Activated T-helper 2 cell treated with anti-CD3 and anti-CD28 coated beads, Interferon-gamma antibody, Interleukin-2, Interleukin-4, amounts not matched to agents 10 μg/mL and 5 μg/mL and 100 μg/mL, durations not matched to agents 14 hours and 24 hours and 36 hours (primary cell): Measurements from ENCODE around the gene NAGPA. TPM values are rescaled to one million over a fixed set of nuclear protein-coding genes. Genes with fewer than 3 reads are reported as not detected.
"Not testable (repeated sequence)": the region's sequence is repeated elsewhere in the genome, so short reads cannot be mapped to it uniquely, and the experiment has no call there.

Source experiments
- DNase-seq: peaks from one replicate; pipeline ENCODE4 v3.0.0; 2021; ENCODE audit warnings: low spot score
- H3K27ac Mint-ChIP-seq: one replicate; pipeline ENCODE4 v1.8.0; 2021; ENCODE audit warnings: mixed read lengths
- H3K27me3 Mint-ChIP-seq: one replicate; pipeline ENCODE4 v1.8.0; 2021; ENCODE audit warnings: low read depth, mixed read lengths
- H3K36me3 Mint-ChIP-seq: one replicate; pipeline ENCODE4 v1.8.0; 2021; ENCODE audit warnings: low read depth, mixed read lengths
- H3K4me1 Mint-ChIP-seq: one replicate; pipeline ENCODE4 v1.8.0; 2021; ENCODE audit warnings: low read depth, mixed read lengths
- H3K4me3 Mint-ChIP-seq: one replicate; pipeline ENCODE4 v1.8.0; 2021; ENCODE audit warnings: low read depth, mild to moderate bottlenecking, moderate library complexity, mixed read lengths
- H3K9me3 Mint-ChIP-seq: one replicate; pipeline ENCODE4 v1.8.0; 2021; ENCODE audit warnings: mixed read lengths
- intact Hi-C: fragments of 100-400 bp; cut with micrococcal nuclease; formaldehyde crosslinking; loops from one replicate; pipeline ENCODE4 v1.15.1; 2023
- total RNA-seq: library from RNA; stranded (reverse); gene quantifications from 2 replicates; pipeline ENCODE4 v1.2.3, GENCODE V29; 2022

Gene NAGPA, protein sequence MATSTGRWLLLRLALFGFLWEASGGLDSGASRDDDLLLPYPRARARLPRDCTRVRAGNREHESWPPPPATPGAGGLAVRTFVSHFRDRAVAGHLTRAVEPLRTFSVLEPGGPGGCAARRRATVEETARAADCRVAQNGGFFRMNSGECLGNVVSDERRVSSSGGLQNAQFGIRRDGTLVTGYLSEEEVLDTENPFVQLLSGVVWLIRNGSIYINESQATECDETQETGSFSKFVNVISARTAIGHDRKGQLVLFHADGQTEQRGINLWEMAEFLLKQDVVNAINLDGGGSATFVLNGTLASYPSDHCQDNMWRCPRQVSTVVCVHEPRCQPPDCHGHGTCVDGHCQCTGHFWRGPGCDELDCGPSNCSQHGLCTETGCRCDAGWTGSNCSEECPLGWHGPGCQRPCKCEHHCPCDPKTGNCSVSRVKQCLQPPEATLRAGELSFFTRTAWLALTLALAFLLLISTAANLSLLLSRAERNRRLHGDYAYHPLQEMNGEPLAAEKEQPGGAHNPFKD
- total RNA-seq: 9.8 and 11.1 TPM in 2 replicates

- no peaks in the 10 kb centered on the region for H3K9me3 Mint-ChIP-seq
- H3K27me3 Mint-ChIP-seq: no peaks in the 10 kb centered on the region
- intact Hi-C loops: loop anchor here (5.0 kb wide), 1 partner anchor 39 kb away; the partner anchor contains the start of gene ALG1
- H3K4me3 Mint-ChIP-seq: peak within 1 kb of the TSS; percentile 82
- peak within 1 kb of the TSS; percentile 68 for H3K27ac Mint-ChIP-seq
- DNase-seq: peak; percentile 79
- peaks cover 11% of the 10 kb centered on the region for H3K4me1 Mint-ChIP-seq
- no peaks in the 10 kb centered on the region for H3K36me3 Mint-ChIP-seq
Measured at GRCh38 chr16:5033256-5034166, at the start of gene NAGPA. Gene NAGPA, minus strand, starts transcription at chr16:5033935. Its CDS starts 21 bp downstream, at chr16:5033914.

DNA sequence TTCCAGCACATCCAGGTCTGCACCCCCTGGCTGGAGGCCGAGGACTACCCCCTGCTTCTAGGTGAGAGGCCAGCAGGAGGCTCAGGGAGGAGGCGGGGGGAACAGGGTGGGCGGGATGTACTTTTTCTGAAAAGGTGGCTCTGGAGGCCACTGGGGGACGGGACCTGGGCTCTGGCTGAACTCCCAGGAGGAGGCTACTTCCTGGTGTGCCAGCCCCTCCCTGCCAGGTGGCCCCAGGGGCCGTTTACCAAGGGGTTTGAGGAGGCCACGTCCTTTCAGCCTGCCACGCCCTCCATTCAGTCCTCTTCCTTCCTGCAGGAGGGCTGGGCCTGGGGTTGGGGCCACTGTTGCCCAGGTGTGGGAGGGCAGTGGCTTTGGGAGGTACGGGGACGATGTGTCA lies 47.3 kb upstream of the NAGPA start:
- H3K9me3 Mint-ChIP-seq, H3K4me1 Mint-ChIP-seq, intact Hi-C loops, DNase-seq, H3K27ac Mint-ChIP-seq, H3K4me3 Mint-ChIP-seq, H3K27me3 Mint-ChIP-seq: not testable (repeated sequence)
- peaks cover 38% of the 10 kb centered on the region for H3K36me3 Mint-ChIP-seq

GRCh38 chr16:5080461-5080860 lies 46.7 kb upstream of the NAGPA start:
- H3K4me3 Mint-ChIP-seq, intact Hi-C loops: not testable (repeated sequence)
- H3K36me3 Mint-ChIP-seq: peaks cover 41% of the 10 kb centered on the region

GRCh38 chr16:5078626-5079025 lies 44.9 kb upstream of the NAGPA start:
- DNase-seq: no peak
- no peak overlapping the region for H3K4me3 Mint-ChIP-seq
- peaks cover 30% of the 10 kb centered on the region for H3K36me3 Mint-ChIP-seq
- no peak overlapping the region for H3K27ac Mint-ChIP-seq
- H3K4me1 Mint-ChIP-seq: peaks cover 1% of the 10 kb centered on the region
- intact Hi-C loops: no loop called here
- H3K9me3 Mint-ChIP-seq: no peaks in the 10 kb centered on the region
- H3K27me3 Mint-ChIP-seq: no peaks in the 10 kb centered on the region

More at GRCh38 chr16:5080461-5080860, 46.7 kb upstream of the NAGPA start:
- H3K27ac Mint-ChIP-seq, H3K9me3 Mint-ChIP-seq, H3K4me1 Mint-ChIP-seq, DNase-seq, H3K27me3 Mint-ChIP-seq: not testable (repeated sequence)

- Mint-ChIP-seq H3K4me3 (no peak overlapping the region), H3K9me3 (no peaks in the 10 kb centered on the region), H3K27ac (no peak overlapping the region), H3K4me1 (peaks cover 11% of the 10 kb centered on the region), H3K27me3 (no peaks in the 10 kb centered on the region), H3K36me3 (peaks cover 33% of the 10 kb centered on the region)
- DNase-seq: no peak
- intact Hi-C loops: no loop called here
Measured at GRCh38 chr16:5077304-5077703, 43.6 kb upstream of the NAGPA start.

DNA sequence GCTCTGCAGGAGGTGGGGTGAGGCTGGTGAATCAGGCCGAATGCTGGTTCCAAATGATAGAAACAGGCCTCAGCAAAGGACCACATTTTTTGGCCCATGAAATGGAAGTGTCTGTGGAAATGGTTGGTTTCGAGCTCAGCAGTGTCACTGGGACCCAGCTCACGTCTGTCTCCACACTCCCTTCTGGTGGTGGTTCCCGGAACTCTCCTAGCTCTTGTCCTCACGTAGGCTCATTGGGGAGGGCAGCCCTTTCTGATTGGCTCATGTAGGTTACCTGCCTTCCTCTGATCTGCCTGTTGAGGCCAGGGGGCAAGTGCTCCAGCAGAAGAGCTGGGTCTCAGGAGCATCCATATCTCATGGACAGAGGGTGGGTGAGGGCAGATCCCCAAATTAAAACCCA lies 41.9 kb upstream of the NAGPA start:
- intact Hi-C loops: no loop called here
- Mint-ChIP-seq H3K4me3 (no peak overlapping the region), H3K4me1 (peaks cover 19% of the 10 kb centered on the region), H3K27me3 (no peaks in the 10 kb centered on the region), H3K9me3 (no peaks in the 10 kb centered on the region), H3K36me3 (peaks cover 30% of the 10 kb centered on the region), H3K27ac (no peak overlapping the region)
- no peak for DNase-seq

- peaks cover 25% of the 10 kb centered on the region for H3K36me3 Mint-ChIP-seq
- intact Hi-C loops: loop anchor here (5.0 kb wide), 1 partner anchor 41 kb away; the partner anchor contains the start of gene NAGPA
- not testable (repeated sequence) for DNase-seq, H3K27me3 Mint-ChIP-seq, H3K27ac Mint-ChIP-seq, H3K4me3 Mint-ChIP-seq, H3K9me3 Mint-ChIP-seq
- peaks cover 17% of the 10 kb centered on the region for H3K4me1 Mint-ChIP-seq
Measured at GRCh38 chr16:5073771-5074170, 40.0 kb upstream of the NAGPA start.

DNA sequence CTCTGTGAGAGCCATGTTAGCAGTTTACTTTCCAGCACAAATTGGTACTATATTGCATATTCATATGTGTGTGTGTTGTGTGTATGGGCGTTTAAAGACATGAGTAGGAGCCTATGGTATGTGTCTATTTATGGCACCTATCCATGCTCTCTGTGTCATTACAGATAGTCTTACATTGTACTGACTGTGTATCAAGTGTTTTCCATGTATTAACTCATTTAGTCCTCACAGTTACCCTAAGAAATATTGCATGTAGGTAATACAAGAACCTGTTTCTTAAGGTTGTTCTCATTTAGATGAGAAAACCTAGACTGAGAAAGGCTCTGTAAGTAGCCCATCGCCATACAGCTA lies 39.5 kb upstream of the NAGPA start:
- DNase-seq: no peak
- Mint-ChIP-seq H3K4me1 (peaks cover 17% of the 10 kb centered on the region), H3K9me3 (no peaks in the 10 kb centered on the region), H3K27ac (peak overlapping the region; percentile 62), H3K4me3 (peak overlapping the region; percentile 91), H3K27me3 (no peaks in the 10 kb centered on the region), H3K36me3 (peaks cover 24% of the 10 kb centered on the region)
- intact Hi-C loops: loop anchor here (5.0 kb wide), 1 partner anchor 41 kb away; the partner anchor contains the start of gene NAGPA

- Mint-ChIP-seq H3K4me3 (peak overlapping the region; percentile 91), H3K4me1 (peaks cover 17% of the 10 kb centered on the region), H3K36me3 (peaks cover 20% of the 10 kb centered on the region), H3K9me3 (no peaks in the 10 kb centered on the region), H3K27me3 (no peaks in the 10 kb centered on the region), H3K27ac (peak overlapping the region; percentile 89)
- intact Hi-C loops: loop anchor here (5.0 kb wide), 1 partner anchor 40 kb away; the partner anchor contains the start of gene NAGPA
- DNase-seq: no peak
Measured at GRCh38 chr16:5072334-5073278, 38.9 kb upstream of the NAGPA start.

DNA sequence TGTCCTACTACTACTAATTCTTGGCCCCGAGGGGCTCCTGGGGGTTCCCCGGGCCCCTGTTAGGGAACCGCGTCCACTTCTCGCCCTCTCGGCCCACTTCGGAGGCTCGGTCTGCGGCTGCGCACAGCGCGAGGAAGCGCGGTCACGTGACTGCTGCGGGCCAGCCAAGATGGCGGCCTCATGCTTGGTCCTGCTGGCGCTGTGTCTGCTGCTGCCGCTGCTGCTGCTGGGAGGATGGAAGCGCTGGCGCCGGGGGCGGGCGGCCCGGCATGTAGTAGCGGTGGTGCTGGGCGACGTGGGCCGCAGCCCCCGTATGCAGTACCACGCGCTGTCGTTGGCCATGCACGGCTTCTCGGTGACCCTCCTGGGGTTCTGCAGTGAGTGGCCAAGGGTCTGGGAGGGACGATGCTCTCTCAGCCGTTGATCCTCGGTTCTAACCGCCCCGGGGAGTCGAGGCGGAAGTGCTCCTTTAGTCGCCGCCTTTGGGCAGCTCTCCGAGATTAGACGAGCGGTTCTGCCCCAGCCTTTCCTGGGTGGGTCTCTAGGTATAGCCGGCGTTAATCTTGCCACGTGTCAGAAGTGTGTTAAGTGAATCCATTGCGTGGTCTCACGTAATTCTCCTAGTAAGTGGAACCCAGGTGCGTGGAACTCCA lies 38.1 kb upstream of the NAGPA start, which contains the start of gene ALG1:
ALG1 (plus strand) TSS at position 163 of the 653 bp plus-strand sequence; CDS start at position 170, 7 bp downstream.
- DNase-seq: peak; percentile 88
- Mint-ChIP-seq H3K4me1 (peaks cover 17% of the 10 kb centered on the region), H3K36me3 (peaks cover 20% of the 10 kb centered on the region), H3K4me3 (peak within 1 kb of the TSS; percentile 91), H3K27me3 (peaks cover 3% of the 10 kb centered on the region), H3K9me3 (no peaks in the 10 kb centered on the region), H3K27ac (peak within 1 kb of the TSS; percentile 89)
- intact Hi-C loops: loop anchor here (5.0 kb wide), 1 partner anchor 40 kb away; the partner anchor contains the start of gene NAGPA

DNA sequence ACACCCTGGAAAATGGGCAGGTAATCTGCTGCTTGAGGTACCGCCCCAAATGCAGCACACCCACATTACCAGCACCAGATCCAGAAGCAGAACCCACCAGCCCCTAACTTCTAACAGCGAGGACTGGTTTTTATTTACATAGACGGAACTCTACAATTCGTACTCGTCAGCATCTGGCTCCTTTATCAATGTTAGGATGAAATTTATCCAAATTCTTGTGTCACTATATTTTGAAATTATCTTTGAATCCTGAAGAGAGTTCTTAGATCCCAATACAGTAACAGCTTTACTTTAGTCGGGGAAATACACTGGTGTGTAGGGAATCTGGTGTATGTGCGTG lies 37.6 kb upstream of the NAGPA start:
- no peak for DNase-seq
- intact Hi-C loops: loop anchor here (5.0 kb wide), 1 partner anchor 39 kb away; the partner anchor contains the start of gene NAGPA
- peaks cover 17% of the 10 kb centered on the region for H3K4me1 Mint-ChIP-seq
- peak overlapping the region; percentile 89 for H3K27ac Mint-ChIP-seq
- H3K4me3 Mint-ChIP-seq: peak overlapping the region; percentile 91
- peaks cover 19% of the 10 kb centered on the region for H3K36me3 Mint-ChIP-seq
- no peaks in the 10 kb centered on the region for H3K9me3 Mint-ChIP-seq
- H3K27me3 Mint-ChIP-seq: peaks cover 3% of the 10 kb centered on the region
